ENCODE data around the gene CCZ1B. TPM values are rescaled to one million over a fixed set of nuclear protein-coding genes. Genes with fewer than 3 reads are reported as not detected.
"Not testable (repeated sequence)": the region's sequence is repeated elsewhere in the genome, so short reads cannot be mapped to it uniquely, and the experiment has no call there.

The CCZ1B gene
- total RNA-seq, 1 experiment from 2014 or later, result 54.5 TPM

- H3K4me3 ChIP-seq (replicated peaks in 1 of 2; ENCODE audit: low read depth in 1 of 2, low read length in 2 of 2); H3K9ac ChIP-seq (ENCODE audit: low read length); intact Hi-C loops (cut with micrococcal nuclease); H3K9me3 ChIP-seq (ENCODE audit: control insufficient read depth in 1 of 2, insufficient read depth in 1 of 2, low read depth in 1 of 2, low read length in 2 of 2); H2AFZ ChIP-seq (ENCODE audit: low read depth, low read length, poor library complexity, severe bottlenecking); DNase-seq (ENCODE audit: low read depth, low spot score); RAD21 ChIA-PET (ENCODE audit: low non-redundant PET in 1 of 2, low total read pairs in 2 of 2, uncharacterized antibody in 2 of 2, unreplicated experiment in 2 of 2); H3K4me2 ChIP-seq (ENCODE audit: low read length); H3K27ac ChIP-seq (ENCODE audit: low read depth, low read length); POLR2A ChIA-PET; H3K27me3 ChIP-seq (ENCODE audit: insufficient read depth, low read length); H3K36me3 ChIP-seq (ENCODE audit: control insufficient read depth in 1 of 2, insufficient read depth in 2 of 2, low read length in 2 of 2); ATAC-seq; H3K79me2 ChIP-seq (ENCODE audit: insufficient read depth, low read length); H4K20me1 ChIP-seq (ENCODE audit: insufficient read depth); H3K9me2 ChIP-seq (ENCODE audit: insufficient read depth); H3K4me1 ChIP-seq (ENCODE audit: control insufficient read depth in 1 of 2, insufficient read depth in 2 of 2, low read length in 2 of 2); BruUV-seq (replicated peaks): not testable (repeated sequence)
- CTCF ChIA-PET, result interaction anchor here (1.3 kb wide), 1 partner anchor 355 kb away, joined by 3 read pairs; no protein-coding TSS in a partner anchor
Observed at GRCh38 chr7:6871421-6872144, 45.5 kb upstream of the CCZ1B start.

GRCh38 chr7:6864751-6865150 is 38.7 kb upstream of the CCZ1B start:
- H3K4me3 ChIP-seq (replicated peaks in 1 of 2; ENCODE audit: low read depth in 1 of 2, low read length in 2 of 2); BruUV-seq (replicated peaks); H3K4me1 ChIP-seq (ENCODE audit: control insufficient read depth in 1 of 2, insufficient read depth in 2 of 2, low read length in 2 of 2); H3K36me3 ChIP-seq (ENCODE audit: control insufficient read depth in 1 of 2, insufficient read depth in 2 of 2, low read length in 2 of 2); CTCF ChIA-PET; DNase-seq (ENCODE audit: low read depth, low spot score); ATAC-seq; POLR2A ChIA-PET; H3K9me2 ChIP-seq (ENCODE audit: insufficient read depth); H3K9me3 ChIP-seq (ENCODE audit: control insufficient read depth in 1 of 2, insufficient read depth in 1 of 2, low read depth in 1 of 2, low read length in 2 of 2); H3K79me2 ChIP-seq (ENCODE audit: insufficient read depth, low read length); intact Hi-C loops (cut with micrococcal nuclease); H3K9ac ChIP-seq (ENCODE audit: low read length); H3K27ac ChIP-seq (ENCODE audit: low read depth, low read length); H4K20me1 ChIP-seq (ENCODE audit: insufficient read depth); H3K4me2 ChIP-seq (ENCODE audit: low read length); H2AFZ ChIP-seq (ENCODE audit: low read depth, low read length, poor library complexity, severe bottlenecking); H3K27me3 ChIP-seq (ENCODE audit: insufficient read depth, low read length); RAD21 ChIA-PET (ENCODE audit: low non-redundant PET in 1 of 2, low total read pairs in 2 of 2, uncharacterized antibody in 2 of 2, unreplicated experiment in 2 of 2): not testable (repeated sequence)

- H3K9ac ChIP-seq (ENCODE audit: low read length); BruUV-seq (replicated peaks); CTCF ChIA-PET: not testable (repeated sequence)
Observed at GRCh38 chr7:6864188-6864587, 38.1 kb upstream of the CCZ1B start.

GRCh38 chr7:6862876-6863275 is 36.8 kb upstream of the CCZ1B start:
- H3K9me2 ChIP-seq (ENCODE audit: insufficient read depth); ATAC-seq; POLR2A ChIA-PET; H3K27ac ChIP-seq (ENCODE audit: low read depth, low read length); H3K79me2 ChIP-seq (ENCODE audit: insufficient read depth, low read length); H3K27me3 ChIP-seq (ENCODE audit: insufficient read depth, low read length); H3K36me3 ChIP-seq (ENCODE audit: control insufficient read depth in 1 of 2, insufficient read depth in 2 of 2, low read length in 2 of 2); H2AFZ ChIP-seq (ENCODE audit: low read depth, low read length, poor library complexity, severe bottlenecking); H3K4me3 ChIP-seq (replicated peaks in 1 of 2; ENCODE audit: low read depth in 1 of 2, low read length in 2 of 2); H4K20me1 ChIP-seq (ENCODE audit: insufficient read depth); H3K9me3 ChIP-seq (ENCODE audit: control insufficient read depth in 1 of 2, insufficient read depth in 1 of 2, low read depth in 1 of 2, low read length in 2 of 2); CTCF ChIA-PET; H3K9ac ChIP-seq (ENCODE audit: low read length); DNase-seq (ENCODE audit: low read depth, low spot score); intact Hi-C loops (cut with micrococcal nuclease); H3K4me2 ChIP-seq (ENCODE audit: low read length); H3K4me1 ChIP-seq (ENCODE audit: control insufficient read depth in 1 of 2, insufficient read depth in 2 of 2, low read length in 2 of 2); RAD21 ChIA-PET (ENCODE audit: low non-redundant PET in 1 of 2, low total read pairs in 2 of 2, uncharacterized antibody in 2 of 2, unreplicated experiment in 2 of 2); BruUV-seq (replicated peaks): not testable (repeated sequence)

More at GRCh38 chr7:6864188-6864587, 38.1 kb upstream of the CCZ1B start:
- H3K9me3 ChIP-seq (ENCODE audit: control insufficient read depth in 1 of 2, insufficient read depth in 1 of 2, low read depth in 1 of 2, low read length in 2 of 2); H3K27ac ChIP-seq (ENCODE audit: low read depth, low read length); ATAC-seq; H3K4me2 ChIP-seq (ENCODE audit: low read length); DNase-seq (ENCODE audit: low read depth, low spot score); H3K9me2 ChIP-seq (ENCODE audit: insufficient read depth); H2AFZ ChIP-seq (ENCODE audit: low read depth, low read length, poor library complexity, severe bottlenecking); H3K4me1 ChIP-seq (ENCODE audit: control insufficient read depth in 1 of 2, insufficient read depth in 2 of 2, low read length in 2 of 2); intact Hi-C loops (cut with micrococcal nuclease); POLR2A ChIA-PET; H3K36me3 ChIP-seq (ENCODE audit: control insufficient read depth in 1 of 2, insufficient read depth in 2 of 2, low read length in 2 of 2); H3K27me3 ChIP-seq (ENCODE audit: insufficient read depth, low read length); H3K79me2 ChIP-seq (ENCODE audit: insufficient read depth, low read length); RAD21 ChIA-PET (ENCODE audit: low non-redundant PET in 1 of 2, low total read pairs in 2 of 2, uncharacterized antibody in 2 of 2, unreplicated experiment in 2 of 2); H4K20me1 ChIP-seq (ENCODE audit: insufficient read depth); H3K4me3 ChIP-seq (replicated peaks in 1 of 2; ENCODE audit: low read depth in 1 of 2, low read length in 2 of 2): not testable (repeated sequence)
